GM19351 (cell line): ENCODE measurements around the gene TOR4A.

ENCODE experiments used
- ATAC-seq: cut with Tn5 transposase; IDR thresholded peaks from one replicate; pipeline ENCODE4 v1.9.1; 2021; ENCODE audit warnings: mild to moderate bottlenecking, moderate library complexity; ENCODE audit not compliant: unreplicated experiment

TOR4A gene

DNA sequence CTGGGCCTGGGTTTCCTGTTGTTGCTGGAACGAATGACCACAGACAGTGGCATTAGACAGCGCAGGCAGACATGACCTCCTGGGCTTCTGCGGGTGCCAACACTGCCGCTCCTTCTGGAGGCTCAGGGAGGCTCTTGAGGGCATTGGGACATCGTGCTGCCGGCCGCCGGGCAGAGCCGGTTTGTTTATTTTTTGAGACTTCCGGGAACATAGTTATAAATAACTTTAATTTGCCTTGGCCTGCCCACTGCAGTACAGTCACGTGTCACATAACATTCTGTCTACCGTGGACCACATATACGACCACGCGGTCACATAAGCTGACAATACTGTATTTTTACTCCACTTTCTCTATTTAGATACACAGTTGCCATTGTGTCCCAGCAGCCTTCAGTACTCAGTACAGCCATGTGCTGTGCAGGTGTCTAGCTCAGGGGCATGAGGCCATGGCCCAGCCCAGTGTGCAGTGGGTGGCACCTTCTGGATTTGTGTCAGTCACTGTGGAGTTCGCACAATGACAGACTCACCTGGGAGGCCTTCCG is 8.2 kb upstream of the TOR4A start:
- ATAC-seq = no peak

DNA sequence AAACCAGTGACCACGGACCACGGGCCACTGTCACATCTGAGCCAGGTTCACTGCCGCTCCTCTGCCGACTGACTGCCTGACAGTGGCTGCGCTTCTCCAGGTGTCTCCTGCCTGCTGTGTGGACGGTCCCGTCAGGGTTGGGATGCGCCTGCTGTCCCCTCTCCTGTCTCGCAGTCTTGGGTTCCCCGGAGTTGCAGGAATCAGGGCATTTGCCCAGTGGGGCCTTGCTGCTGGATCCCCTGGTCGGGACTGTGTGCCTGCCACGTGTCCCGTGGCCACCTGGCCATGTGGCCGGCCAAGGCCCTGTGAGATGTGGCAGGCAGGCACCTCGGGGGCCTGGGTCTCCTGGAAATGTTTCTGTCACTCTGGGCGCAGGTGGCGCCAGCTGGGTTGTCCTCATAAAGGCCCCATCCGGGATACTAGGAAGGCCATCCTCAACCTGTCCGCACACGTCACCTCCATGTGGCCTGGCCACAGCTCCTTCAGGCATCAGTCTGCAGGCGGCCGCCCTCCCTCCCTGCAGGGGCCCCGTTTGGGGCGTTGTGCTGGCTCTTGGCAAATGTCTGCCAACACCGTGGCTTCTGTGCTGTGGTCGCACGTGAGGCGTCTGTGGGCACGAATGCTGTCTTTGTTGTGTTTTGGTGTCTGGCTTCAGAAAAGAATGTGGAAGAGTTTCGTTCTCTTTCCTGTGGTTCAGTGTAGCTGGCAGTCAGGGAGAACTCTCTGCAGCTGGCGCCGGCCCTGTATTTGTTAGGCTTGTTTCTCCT is 6.4 kb upstream of the TOR4A start:
- no peak for ATAC-seq

DNA sequence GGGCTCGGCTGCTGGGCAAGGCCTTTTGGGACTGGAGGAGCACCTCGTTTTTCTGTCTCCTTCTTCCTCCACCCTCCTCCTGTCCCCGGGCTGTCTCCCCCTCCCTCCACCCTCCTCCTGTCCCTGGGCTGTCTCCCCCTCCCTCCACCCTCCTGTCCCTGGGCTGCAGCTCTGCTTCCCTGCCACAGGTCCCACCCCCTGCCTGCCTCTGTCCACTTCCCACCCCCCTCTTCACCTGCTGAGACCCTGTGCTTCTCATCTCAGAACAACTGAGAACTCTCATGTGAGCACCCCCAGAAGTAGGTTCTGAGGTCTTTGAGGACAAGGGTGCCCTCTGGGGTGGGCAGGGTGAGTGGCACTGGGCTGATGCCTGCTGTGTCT is 5.8 kb upstream of the TOR4A start:
- no peak for ATAC-seq

DNA sequence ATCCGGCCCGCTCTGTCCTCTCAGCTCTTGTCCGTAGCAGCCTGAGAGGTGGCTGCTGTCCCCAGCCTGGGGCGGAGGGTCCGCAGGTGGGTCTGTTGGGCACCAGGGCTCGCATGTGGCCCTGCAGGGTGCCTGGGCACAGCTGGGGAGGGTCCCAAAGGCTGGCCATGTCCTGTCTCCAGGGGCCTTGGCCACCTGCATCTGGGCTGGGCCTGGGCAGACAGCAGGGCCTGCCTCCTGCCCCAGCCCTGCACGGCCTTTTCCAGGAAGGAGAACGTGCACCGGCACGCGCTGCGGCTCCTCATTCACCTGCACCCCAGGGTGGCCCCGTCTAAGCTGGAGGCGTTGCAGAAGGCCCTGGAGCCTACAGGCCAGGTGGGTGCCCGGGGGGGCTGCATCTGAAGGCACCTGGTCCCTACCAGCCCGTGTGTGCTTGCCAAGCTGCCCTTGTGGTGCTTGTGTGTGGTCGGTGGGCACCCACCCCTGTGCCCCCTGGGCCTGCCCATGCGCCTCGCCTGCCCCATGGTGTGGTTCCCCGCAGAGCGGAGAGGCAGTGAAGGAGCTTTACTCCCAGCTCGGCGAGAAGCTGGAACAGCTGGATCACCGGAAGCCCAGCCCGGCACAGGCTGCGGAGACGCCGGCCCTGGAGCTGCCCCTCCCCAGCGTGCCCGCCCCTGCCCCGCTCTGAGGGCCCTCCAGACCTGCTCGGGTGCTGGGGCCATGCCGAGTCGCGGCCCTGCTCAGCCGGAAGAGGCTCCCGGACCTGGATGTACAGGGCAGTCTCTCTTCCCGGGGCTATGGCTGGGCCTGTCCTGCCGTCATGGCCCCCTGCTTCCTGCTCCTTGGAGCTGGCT is 5.1 kb upstream of the TOR4A start:
- no peak for ATAC-seq

DNA sequence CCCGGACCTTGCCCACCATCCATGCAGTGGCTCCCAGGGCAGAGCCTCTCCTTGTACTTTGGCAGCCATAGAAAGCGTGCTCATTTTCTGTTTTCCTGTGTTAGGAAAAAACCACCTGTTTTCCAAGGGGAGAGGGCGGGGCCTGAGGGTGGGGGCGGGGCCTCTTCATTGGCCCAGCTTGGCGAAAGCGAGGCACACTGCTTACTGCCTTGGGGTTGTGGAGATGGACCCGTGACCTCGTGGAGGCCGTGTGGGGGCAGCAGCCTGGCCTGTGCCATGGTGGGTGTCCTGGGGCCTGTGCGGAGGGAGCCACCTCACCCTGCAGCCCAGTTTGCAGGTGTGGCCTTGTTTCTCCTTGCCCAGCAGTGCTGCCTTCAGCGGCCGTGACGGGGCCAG is 4.4 kb upstream of the TOR4A start:
- ATAC-seq = no peak

DNA sequence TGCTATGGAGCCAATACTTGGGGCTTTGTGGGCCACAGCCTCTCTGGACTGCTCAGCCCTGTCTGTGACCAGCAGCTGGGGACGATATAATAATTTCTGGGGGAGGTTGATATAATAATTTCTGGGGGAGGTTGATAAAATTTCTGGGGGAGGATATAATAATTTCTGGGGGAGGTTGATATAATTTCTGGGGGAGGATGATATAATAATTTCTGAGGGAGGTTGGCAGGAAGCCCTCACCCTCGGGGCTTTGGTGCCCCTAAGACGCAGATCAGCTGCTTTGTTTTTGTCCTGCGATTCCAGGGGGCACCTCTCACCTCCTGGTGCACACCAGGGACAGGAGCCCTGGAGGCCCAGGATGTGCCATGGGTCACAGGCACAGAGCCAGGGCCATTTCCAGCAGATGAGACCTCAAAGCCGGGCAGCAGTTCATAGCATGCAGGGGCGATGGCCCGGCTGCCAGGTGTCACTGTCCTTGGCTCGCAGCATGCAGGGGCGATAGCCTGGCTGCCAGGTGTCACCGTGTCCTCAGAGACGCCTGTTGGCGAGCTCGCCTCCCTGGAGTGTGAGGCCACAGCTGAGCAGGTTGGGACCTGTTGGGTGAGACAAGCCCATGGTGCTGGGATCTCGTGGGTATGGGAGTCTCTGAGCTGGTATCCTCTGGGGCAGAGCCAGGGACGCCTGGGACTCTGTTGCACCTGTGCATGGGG is 3.8 kb upstream of the TOR4A start:
- no peak for ATAC-seq

DNA sequence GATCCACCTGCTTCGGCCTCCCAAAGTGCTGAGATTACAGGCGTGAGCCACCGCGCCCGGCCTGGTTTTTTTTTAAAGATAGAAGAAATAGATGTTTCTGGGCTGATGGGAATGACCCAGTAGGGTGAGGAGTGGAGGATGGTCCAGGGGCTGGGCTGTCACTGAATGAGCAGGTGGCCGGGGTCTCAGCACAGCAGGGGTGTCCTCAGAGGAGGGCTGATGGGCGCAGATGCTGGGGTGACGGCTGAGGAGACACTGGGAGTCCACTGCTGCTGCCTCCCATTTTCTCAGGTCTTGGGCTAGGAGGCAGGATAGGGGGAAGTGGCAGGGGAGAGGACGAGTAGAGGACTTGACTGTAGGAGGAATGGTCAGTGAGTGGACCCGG is 2.3 kb upstream of the TOR4A start:
- ATAC-seq = no peak

DNA sequence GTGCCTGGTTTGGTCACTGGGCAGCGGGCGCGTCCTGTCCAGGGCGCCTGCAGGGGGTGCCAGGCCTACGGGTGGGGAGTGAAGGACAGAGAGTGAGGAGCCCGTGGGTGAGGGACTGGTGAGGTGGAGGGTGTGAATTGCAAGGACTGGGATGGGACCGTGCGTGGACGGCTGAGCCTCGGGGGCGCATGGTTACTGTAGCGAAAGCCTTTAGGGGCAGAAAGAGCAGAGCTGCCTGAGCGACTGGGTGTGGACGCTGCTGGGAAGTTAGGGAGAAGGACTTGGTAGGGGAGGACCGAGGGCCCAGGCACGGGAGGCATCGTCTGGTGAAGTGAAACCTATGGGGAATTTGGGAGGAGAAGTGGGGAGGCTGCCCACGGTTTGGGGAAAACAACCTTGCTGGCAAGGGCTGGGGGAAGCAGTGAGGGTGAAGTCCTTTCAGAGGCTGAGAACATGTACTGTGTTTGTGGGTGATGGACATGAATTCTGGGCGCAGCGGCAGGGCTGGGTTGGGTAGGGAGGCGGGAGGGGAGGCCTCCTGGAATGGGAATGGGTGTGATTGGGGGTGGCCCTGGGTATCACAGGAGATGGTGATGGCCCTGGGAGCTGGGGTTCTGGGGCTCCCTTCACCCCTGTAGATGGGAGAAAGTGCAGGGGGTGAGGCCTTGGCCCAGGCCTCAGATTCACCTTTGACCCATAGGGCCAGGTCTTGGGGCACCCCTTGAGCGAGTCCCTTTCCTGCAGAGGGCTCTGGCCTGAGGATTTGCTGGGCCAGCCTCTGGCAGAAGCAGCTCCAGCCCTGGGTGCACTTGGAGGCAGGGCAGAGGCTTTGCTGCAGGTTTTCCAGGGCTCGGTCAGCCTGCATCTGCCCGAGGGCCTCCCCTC is 1.7 kb upstream of the TOR4A start:
- ATAC-seq = no peak

DNA sequence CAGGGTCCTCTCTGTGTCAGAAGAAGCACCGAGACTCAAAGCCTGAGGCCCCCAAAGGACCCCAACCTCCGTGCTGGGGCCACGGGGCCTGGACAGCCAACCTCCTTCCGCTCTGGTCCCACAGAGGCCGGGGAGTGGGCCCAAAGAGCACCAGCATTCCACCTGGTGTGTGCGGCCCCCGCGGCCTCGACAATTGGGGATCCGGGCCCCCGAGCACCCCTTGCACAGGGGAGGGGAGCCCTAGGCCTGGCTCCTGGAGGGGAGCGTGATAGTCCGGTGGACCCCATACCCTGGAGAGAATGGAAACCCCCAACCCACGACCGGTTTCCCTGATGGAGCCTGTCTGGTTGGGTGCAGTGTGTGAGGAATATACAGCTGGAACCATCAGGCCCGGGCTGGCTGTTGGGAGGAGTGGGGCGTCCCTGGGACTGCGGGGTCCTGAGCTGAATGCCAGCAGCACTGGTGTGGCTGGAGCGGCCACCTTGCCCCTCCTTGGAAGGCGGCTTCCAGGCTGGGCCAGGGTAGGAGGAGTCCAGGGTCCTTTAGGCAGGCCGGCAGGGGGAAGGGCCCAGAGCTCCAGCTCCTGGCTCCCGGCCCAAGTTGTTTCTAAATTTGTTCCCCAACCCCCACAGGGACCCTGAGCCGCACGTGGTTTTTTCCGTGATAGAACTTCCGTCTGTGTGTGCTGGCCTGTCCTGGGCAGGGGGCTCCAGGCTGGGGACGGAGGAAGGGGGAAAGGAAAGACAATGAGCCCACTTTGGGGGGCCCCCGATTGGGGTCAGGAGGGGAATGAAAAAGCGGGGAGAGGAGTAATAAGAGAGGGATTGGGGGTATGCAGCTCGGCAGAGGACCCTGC is 825 bp upstream of the TOR4A start:
- ATAC-seq = no peak

DNA sequence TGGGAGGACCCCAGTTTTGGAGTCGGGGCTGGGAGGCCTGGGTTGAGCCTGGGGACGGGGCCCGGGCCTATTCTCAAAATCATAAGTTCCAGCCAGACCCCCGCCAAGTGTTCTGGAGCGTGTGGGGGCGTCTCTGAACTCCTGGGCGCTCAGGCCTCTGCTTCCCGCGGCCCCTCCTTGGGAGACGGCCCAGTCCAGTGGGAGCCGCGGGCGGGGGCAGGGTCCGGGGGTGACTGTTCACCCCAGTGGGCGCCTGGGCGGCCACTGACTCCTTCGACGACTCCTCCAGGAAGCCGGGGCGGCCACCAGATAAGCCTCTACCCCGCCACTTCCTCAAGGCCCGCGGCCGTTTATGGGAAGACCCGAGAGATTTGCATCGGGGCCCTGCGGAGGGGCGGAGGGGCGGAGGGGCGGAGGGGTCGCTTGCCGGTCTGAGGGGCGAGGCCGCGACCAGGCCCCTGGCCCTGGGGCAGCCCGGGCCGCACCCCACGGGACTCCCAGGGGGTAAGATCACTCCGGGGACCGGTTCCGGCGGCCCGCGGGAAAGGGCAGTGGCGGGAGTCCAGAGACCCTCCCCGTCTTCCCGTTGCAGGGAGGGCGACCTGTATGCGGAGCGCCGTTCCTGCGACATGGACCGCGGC is 655 bp downstream of the TOR4A start:
- ATAC-seq = no peak

DNA sequence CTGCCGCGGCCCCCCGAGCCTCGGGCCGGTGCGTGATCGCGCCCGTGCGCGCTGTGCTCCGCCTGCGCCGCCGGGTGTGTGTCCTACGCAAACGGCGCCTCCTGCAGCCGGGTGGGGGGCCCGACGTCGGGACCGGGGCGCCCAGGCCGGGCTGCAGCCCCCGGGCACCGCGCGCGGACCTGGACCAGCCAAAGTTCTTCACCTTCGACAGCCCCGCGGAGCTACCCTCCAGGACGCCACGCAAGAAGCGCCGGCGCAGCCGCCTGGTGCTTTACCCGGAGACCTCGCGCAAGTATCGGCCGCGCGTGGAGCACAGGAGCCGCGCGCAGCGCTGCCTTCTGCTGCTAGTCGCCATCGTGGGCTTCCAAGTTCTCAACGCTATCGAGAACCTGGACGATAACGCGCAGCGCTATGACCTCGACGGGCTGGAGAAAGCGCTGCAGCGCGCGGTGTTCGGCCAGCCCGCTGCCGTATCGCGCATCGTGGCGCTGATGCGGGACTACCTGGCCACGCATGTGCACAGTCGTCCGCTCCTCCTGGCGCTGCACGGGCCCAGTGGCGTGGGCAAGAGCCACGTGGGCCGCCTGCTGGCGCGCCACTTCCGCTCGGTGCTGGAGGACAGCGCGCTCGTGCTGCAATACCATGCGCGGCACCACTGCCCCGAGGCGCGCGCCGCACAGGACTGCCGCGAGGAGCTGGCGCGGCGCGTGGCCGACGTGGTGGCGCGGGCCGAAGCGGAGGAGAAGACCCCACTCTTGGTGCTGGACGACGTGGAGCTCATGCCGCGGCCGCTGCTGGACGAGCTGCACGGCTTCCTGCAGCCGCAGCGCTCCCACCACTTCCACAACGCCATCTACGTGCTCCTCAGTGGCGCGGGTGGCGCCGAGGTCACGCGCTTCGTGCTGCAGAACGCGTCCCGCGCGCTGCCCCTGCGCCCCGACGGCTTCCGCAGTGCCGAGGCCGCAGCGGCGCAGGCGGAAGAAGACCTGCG is 1.5 kb downstream of the TOR4A start:
- ATAC-seq = no peak

DNA sequence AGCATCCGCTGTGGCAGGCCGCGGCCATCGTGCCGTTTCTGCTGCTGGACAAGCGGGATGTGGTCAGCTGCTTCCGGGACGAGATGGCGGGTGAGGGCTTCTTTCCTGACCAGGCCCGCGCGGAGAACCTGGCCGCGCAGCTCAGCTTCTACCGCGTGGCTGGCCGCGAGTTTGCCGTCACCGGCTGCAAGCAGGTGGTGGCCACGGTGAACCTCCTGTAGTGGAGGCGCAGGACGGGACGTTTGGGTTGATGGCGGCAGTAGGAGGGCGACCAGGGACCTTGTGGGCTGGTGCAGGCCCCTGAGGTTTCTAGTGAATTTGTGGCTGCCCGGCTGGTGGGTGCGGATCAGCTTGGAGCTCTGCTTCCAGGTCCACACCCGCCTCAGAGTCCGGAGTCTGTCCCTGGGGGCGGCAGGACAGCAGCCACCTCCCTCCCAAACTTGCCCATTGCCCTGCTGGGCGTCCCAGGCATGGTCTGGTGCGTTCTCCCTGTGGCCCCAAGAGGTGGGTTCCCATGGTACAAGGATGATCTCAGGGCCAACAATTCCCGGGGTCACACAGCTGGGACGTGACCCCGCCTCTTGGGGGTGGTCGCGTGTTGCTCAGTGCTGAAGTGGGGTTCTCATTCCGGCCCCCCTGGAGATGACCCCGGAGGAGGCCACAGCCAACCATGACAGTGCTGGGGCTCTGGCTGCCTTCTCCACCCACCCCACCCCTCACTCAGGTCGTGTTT is 2.4 kb downstream of the TOR4A start:
- ATAC-seq = no peak

DNA sequence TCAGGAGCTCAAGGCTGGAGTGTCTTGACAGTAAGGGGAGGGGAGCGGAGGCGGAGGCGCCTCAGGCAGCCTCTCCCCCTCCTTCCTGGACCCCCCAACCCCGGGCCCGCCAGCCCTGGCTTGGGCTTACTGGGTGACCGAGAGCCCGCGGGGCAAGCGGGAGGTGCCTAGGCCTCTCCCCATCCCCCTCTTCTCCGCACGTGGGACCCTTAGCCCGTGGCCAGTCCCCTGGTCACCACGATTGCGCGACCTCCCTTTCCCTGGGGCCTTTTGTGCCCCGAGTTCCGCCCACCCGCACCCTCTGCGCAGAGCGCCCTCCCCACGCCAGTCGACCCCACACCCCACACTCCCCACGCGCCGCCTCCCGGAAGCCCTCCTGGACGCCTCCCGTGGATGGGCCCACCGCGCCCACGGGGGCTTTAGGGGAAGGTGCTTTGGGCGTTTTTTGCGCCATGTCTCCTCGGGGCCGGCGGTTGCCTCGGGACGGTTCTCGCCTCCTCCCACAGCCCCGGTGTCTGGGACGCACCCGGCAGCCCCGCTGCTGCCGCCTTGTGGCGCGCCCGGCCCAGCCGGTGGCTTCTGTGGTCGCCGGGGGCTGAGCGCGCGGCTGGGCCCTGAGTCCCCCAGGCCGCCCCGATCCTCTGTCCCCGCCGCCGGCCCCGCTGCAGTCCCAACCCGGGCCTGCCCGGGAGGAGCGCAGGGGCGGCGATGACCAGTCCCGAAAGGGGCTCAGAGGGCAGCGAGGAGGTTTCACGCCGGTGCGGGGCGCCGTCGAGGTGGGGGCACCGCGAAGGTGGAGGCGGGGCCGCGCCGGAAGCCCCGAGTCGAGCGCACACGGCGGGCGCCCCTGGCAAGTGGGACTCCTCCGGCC is 3.2 kb downstream of the TOR4A start:
- no peak for ATAC-seq

DNA sequence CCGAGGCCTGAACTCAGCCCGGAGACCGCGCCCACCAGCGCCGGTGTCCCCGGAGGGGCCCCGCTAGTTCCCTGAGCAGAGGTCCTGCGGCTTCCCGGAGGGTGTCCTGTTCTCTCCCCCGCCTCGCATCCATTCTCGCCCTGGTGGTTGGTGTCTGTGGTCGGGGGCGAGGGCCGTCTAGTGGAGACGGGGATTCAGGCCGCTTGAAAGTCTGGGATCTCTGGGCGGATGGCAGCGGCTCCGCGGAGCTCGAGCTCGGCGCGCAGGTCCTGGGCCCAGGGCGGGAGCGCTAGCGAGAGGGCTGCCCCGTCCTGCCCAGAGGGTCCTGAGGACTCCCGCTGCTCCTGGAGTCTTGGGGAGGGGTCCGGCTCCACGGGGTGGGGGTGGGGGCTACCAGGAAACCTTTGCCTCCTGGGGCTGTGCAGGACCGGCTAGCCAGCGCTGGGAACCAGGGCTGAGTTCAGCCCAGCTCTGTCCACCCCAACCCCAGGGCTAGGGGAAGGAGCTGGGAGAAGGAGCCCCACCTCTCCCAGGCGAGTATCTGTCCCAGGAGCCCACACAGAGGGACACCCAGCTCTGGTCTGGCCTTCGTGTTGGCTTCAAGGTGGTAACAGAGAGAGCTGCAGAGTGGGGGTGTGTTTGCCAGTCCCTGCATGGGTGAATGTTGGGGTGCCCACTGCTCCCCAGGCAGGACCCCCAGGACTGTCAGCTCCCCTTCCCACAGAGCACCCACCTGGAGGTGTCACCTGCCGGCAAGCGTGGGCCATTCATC is 4.0 kb downstream of the TOR4A start:
- no peak for ATAC-seq

DNA sequence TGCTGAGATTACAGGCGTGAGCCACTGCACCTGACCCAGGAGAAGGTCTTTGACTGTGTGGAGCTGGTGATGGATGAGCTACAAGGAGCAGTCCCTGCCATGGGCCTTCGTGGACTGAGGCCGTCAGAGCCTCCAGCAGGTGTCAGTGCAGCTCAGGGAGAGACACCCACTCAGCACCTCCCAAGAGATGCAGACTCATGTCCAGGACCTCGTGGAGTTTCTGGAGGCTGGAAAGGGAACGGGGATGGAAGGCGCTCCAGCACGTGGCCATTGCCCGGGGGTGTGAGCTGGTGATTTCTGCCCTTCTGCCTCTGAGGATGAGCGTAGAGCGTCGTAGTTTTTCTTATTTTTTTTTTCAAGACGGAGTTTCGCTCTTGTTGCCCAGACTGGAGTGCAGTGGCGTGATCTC is 9.5 kb downstream of the TOR4A start:
- no peak for ATAC-seq

DNA sequence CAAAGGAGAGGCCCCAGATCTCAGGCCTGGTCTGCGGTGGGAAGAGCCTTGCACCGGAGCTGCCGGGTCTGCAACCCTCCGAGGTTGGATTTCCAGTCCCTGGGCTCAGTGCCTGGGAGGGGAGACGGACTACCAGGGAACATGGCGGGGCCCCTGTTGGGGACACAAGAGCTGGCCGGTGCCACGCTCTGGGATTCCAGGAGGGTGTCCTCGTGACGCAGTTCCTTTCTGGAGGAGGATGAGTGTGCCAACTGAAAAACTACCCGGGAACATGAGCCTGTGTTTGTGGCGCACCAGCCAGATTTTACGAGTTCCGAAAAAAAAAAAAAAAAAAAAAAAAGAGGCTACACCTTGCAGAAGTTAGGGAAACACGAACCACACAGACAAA is 15.6 kb downstream of the TOR4A start:
- no peak for ATAC-seq
